Left renal cortex interstitium (tissue), 4 donors: Measurements from ENCODE around the gene ADAMTS14. TPM values are rescaled to one million over a fixed set of nuclear protein-coding genes. Genes with fewer than 3 reads are reported as not detected.

Experiments used
- DNase-seq, 4 donors: peaks; one replicate each; pipeline ENCODE4 v3.0.0-alpha.2; 2013; ENCODE audit warnings: low read depth in 4 of 4, low spot score in 2 of 4, missing footprints in 1 of 4
- polyA plus RNA-seq, 4 donors: library from polyadenylated mRNA; unstranded; fragments of 120-200 nt; gene quantifications; one replicate each; pipeline ENCODE4 v1.2.1, GENCODE V29; 2013; ENCODE audit not compliant: insufficient read length in 4 of 4

Gene ADAMTS14
- polyA plus RNA-seq, 4 donors: 0.96 to 1.6 (median 1.4) TPM

DNA sequence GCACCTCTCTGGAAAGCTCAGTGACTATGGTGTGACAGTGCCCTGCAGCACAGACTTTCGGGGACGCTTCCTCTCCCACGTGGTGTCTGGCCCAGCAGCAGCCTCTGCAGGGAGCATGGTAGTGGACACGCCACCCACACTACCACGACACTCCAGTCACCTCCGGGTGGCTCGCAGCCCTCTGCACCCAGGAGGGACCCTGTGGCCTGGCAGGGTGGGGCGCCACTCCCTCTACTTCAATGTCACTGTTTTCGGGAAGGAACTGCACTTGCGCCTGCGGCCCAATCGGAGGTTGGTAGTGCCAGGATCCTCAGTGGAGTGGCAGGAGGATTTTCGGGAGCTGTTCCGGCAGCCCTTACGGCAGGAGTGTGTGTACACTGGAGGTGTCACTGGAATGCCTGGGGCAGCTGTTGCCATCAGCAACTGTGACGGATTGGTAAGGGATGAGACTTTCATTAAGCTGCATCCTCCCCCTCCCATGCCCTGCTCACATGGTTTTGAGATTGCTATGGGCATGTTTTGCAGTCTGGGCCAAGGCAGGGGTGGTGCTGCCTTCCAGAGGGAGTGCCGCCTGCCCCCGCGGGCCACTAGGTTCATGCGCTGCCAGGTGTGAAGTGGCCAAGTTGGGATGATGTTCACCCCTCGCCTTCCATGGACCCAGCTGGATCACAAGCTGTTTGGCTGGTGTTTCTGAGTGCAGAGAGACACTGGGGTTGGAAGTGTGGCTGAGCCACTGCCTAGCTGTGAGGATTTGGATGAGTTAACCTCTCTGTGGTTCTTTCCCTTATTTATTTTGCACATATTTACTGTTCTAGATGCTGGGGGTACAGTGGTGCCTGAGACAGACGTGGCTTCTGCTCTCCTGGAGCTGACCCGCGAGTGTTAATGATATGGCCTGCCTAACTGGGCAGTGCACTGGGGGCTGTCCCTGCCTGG lies 2.5 kb downstream of the ADAMTS14 start:
- DNase-seq: no peak

DNA sequence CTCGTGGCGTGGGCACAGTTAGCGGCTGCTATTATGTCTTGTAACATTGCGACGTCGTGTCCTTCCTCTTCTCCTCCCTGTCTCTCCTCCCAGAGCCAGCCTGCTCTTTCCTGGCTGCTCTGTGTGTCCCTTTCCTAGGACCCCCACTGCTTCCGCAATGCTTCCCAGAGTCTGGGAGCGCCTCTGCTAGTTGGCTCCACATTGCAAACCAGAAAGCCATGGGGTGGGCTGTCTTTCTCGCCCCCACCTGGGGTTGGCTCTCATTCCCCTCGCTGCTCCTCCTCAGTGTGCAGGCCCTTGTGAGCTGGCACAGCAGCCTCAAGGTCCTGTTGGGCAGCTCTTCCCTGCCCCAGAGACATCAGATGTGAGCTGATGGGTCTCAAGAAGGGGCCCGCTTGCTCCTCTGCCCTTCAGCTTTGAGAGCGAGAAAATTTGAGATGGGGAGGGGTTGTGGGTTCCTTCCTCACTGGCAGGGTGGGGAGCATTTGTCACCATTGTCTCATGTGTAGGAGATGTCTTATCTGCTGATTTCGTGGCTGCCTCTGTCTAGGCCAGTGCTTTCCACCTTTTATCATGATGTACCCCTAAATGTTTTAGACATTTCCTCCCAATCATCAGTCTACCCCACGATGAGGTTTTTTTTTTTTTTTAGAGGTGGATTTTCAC lies 3.3 kb downstream of the ADAMTS14 start:
- DNase-seq: no peak

DNA sequence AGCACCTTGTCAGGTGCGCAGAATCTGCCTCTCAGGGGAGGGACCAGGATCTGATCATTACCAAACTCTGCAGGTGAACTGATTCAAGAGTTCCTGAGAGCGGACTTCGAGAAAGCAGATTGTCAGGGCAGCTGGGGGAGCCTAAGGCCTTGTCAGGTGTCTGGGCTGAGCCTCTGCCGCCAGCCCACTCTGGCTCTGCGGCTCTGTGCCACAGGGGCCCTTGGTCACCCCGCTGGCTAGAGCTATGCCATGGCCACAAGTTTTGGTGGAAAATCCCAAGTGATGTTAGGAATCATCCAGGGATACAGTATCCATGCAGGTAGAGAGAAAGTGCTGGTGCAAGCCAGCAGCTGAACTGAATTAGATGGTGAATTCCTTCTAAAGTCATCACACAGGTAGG lies 4.2 kb downstream of the ADAMTS14 start:
- no peak for DNase-seq

DNA sequence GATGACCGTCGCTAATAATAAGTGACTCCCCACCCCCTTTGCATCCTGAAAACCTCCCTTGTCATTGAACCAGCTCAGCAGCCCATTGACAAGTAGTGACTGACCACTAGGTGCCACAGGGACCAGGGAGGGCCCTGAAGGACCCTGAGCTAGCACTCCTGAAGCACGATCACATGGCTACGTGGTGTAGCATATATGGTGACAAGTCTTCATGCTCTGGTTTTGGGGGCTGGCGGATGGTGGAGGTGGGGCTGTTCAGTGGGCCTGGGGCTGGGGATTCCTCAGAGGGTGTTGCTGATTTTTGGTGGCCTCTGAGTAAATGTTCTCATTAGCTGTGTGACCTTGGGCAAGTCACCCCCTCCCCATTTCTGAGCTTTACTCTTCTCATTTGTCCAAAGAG lies 4.7 kb downstream of the ADAMTS14 start:
- DNase-seq: no peak

DNA sequence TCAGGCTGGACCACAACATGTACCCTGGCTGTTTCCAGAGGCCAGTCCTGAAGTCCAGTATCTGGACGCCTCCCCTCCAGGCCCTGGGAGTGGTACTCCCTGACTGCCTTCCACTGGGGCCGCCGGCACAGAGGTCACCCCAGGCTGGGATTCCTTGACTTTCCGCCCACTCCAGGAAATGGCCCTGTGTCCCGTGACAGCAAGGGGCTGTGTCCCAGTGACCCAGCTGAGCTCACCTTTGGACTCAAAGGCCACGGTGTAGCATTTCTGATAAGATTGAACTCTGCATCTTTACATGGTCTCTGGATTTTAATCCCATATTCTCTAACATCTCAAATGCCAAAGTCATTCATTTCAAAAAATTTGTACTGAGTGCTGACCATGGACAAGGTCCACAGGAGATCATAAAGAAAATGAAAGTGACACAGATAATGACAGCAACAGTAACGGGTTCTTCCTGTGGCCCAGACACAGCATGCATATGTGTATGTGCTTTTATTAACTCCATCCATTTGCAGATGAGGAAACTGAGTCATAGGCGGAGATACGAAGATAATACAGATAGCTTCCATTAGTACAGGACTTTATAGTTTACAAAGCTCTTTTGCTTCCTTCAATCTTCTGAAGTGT lies 5.4 kb downstream of the ADAMTS14 start:
- no peak for DNase-seq

DNA sequence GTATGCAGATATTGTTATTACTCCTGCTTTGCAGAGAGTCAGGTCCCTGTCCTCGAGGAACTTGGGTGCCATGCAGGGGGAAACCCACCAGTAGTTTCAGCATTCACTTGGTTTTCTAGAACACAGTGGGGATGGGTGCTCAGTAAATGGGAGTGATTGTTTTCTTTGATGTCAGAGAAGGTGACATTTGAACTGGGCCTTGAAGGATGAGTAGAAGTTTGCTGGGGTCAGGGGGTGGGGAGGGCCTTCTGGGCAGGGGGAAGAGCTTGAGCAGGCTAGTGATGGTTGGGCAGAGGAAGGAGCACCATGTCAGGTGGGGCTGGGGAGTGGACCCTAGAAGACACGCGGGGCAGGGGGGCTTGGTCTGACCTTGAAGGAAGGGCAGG lies 5.9 kb downstream of the ADAMTS14 start:
- DNase-seq: no peak

DNA sequence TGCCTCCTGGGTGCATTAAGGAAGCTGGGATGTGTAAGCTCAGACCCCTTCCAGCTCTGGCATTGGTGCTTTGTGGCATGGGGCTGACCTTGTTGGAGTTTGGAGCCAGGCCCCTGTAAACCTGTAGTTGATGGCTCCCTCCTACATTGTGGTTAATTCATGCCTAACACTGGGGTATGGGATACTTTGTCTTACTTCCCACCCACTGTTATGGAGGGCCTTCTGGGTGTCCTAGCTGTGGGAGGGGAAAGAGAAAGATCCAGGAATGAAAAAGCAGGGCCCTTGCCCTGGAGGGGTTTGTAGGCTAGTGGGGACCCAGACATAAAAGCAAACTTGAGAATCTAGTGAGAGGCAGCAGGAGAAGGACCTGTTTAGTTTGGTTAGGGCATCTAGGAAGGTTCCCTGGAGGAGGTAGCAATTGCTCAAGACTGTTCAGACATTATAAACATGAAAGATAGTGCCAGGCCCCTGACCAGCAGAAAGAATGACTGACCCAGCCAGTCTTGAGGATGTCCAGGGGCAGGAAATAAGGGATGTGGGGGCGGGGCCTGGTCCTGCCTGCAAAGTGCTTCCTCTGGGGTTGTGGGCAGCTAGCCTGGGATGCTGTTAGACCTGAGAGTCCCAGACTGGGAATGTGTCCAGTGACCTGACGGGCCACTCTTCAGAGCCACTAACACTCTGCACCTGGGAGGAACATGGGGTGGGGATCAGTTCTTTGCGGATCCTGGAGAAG lies 6.6 kb downstream of the ADAMTS14 start:
- no peak for DNase-seq

DNA sequence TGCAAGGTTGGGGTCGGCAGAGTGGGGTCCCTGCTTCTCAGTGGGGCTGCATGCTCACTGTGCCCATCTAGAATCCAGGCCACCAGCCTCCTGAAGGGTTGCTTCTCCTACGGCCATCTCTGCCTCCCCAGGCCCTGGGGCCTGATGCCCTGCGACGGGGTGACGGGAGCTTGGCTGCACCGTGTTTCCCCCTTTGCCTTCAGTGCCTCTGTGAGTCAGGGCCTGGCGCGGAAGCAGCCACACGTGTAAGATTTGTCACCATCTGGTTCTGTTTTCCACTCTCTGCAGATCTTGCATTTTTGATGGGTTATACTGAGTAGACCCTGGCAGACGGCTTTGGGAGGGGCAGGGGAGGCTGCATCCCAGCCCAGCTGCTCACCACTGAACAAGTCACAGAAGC lies 7.2 kb downstream of the ADAMTS14 start:
- DNase-seq: no peak

DNA sequence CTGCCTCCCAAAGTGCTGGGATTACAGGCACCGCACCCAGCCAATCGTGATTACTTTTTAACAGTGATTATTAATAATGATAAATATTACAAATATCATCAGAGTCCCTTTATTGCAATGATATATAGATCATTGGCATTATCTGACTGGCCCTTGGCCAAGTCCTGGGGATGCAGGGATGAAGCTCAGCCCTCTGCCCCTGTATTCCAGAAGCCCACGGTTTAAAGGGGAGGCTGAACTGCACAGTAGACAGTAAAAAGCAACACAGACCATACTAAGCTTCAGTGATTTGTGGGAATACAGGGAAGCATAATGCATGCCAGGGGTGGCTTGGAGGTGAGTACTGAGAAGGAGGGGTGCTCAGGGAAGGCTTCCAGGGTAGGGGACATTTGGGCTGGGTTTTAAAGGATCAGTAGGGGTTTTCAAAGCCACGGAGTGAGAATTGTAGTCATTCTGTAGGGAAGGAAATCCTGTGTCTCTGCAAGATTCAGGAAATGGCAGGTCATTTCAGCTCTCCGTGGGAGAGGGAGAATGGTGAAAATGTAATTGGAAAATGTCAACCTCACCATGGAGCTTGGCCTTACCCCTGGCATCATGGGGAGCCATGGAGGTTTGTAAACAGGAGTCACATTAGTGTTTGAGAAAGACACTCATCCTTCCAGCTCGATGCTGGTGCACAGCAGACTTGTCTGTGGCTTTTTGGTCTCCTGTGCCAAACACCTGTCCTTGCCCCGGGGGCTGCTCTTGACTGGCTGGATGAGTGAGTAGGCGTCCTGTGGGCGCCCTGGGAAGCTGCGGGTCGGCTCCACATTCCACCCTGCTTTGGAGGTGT lies 8.8 kb downstream of the ADAMTS14 start:
- DNase-seq: no peak

DNA sequence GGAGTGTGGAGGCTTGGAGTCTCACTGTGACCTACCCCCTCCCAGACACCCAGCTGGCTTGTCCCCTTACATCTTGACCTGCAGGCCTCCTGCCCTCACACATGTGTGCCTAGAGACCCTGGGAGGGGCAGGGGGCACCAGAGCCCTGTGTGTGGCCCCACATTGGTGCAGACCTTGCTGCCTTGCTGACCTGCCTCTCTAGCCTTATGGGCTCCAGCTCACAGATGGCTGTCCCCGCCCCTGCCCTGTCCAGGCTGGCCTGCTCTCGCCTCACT lies 9.4 kb downstream of the ADAMTS14 start:
- DNase-seq: no peak

DNA sequence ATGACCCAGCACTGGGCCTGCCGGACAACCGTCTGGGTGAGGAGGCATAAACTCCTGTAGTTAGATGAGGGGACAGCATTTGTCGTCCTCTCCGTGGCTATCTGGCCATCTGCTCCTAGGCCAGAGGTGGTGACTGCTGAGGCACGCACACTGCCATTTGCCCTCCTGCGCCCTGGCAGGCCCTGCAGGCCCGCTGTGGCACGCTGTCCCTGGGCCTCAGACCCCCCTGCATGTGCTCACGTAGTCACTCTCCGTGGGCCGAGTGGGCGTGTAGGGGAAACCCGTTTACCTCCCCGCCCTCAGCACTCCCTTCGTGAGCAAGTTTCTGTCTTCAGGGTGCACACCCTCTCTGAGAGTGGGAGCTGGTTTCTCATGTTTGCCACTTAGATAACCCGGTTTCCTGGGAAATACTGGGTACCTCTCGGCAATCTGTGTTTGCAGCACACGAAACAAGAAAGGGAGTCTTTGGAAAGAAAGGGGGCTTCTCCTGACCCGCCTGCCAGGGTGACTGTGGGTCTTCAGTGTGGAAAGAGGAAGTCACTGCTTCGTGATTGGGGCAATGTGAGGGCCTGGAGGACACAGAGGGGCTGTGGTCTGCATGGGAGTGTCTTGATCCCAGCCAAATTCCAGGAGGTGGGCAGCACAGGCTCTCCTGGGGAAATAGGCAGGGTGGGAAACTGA lies 10.8 kb downstream of the ADAMTS14 start:
- no peak for DNase-seq

DNA sequence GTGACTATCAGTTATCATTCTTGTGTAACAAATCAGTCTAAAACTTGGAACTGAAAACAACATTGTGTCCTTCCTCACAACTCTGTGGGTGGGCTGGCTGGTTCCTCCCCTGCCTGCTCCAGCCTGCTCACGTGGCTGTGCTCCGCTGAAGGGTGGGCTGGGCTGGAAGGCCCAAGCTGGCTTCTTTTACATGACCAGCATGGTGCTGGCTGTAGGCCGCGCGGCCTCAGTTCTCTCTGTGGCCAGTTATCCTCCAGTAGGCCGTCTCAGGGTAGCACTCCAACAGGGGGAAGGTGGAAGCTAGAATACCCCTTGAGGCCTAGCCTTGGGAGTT lies 11.3 kb downstream of the ADAMTS14 start:
- DNase-seq: no peak

DNA sequence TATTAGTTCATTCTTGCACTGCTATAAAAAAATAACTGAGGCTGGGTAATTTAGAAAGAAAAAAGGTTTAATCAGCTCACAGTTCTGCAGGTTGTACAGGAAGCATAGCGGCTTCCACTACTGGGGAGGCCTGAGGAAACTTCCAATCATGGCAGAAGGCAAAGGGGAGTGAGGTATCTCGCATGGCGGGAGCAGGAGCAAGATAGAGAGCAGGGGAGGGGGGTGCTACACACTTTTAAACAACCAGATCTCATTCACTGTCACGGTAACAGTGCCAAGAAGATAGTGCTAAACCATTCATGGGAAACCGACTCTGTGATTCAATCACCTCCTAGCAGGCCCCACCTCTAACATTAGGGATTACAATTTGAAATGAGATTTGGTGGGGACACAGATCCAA lies 11.6 kb downstream of the ADAMTS14 start:
- no peak for DNase-seq

DNA sequence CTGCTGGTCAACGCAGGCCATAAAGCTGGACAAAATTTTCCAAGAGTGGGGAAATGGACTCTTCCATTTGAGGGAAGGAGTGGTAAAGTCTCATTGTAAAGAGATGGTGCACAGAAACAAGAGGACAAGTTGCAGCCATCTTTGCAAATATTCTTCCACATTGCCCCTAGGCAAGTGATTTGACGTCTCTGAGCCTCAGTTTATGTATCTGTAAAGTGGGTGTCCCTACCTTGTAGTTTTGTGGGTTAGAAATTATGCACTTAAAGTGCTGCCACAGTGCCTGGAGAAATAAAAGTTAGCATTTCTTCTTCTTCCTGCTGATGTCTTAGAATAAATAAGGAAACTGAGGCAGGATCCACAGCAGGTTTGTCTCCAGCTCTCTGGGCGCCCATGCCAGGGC lies 12.1 kb downstream of the ADAMTS14 start:
- no peak for DNase-seq

DNA sequence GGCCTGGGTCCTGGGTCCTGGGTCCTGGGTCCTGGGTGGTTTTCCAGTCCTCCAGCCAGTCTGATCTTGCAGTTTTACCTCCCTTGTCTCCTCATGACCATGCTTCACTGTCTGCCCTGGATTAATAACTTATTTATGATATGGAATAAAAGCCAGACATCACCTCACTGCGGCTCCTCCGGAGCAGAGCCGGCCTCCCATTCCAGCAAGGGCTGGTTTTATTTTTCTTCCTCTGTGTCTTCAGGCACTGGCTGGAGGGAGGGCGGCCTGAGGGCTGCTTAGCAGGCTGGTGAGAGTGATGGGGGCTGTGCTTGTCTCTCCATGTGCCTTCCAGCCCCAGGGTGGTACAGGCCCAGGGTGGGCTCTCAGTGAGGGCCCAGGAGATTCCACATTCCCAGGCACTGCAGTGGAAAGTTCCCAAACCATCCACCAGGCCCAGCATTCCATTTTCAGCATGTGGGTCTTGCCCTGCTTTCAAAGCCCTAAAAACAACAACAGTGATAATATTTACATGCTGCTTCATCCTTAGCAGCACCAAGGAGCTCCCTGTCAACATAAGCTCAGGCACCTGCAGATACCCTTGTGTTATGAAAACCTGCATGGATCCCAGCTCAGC lies 12.6 kb downstream of the ADAMTS14 start:
- DNase-seq: no peak

DNA sequence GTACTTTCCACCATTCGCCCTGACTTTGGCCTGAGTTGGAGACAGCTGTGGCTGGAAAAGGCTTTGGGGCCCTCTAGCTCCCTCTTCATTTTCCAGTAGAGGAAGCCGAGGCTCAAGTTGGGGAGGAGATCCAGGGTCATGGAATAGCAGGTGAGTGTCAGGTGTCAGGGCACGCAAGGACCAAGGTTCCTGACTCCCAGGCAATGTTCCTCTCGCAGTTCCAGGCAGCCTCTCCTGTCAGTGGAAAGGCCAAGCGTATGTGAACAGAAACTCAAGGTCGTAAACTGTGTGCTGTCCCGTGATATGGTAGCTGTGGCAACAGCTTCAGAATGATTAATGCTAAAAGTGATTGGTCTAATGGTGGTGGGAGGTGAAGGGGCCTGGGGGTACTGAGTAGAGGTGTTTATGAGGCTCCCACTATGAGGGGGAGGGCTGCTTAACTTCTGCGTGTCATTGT lies 13.2 kb downstream of the ADAMTS14 start:
- DNase-seq: no peak

DNA sequence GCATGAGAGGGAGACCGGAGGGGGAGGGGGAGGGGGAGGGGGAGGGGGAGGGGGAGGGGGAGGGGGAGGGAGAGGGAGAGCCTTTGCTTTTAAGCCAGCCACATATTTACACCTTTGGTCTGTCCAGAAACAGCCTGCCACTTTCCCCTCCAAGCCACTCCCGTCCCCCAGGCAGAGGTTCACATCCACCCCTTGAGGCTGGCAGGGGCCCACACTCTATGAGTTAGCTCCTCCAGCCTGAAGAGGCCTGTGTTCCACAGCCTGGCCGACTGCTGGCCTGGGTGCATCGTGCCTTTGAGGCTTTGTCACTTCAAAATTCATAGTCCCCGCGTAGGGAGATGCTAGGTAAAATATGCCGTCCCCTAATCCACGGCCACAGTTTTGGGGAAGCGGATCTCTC lies 16.5 kb downstream of the ADAMTS14 start:
- DNase-seq: no peak

DNA sequence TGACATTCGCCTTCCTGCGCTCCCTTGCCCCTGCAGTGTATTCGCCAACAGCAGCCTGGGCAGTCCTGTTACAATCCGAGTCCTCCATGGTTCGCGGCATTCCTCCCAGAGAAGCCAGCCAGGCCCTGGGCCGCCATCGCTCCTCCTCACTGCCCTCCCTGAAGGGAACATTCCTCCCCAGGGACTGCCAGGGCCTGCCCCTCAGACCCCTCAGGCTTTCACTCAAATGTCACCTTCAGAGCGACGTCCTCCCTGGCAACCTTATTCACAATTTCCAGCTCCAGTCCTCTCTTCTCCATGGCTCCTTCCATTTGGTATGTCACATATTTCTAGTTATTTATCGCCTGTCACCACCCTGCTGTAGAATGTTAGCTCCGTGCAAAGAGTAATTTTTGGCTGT lies 17.4 kb downstream of the ADAMTS14 start:
- DNase-seq: no peak

DNA sequence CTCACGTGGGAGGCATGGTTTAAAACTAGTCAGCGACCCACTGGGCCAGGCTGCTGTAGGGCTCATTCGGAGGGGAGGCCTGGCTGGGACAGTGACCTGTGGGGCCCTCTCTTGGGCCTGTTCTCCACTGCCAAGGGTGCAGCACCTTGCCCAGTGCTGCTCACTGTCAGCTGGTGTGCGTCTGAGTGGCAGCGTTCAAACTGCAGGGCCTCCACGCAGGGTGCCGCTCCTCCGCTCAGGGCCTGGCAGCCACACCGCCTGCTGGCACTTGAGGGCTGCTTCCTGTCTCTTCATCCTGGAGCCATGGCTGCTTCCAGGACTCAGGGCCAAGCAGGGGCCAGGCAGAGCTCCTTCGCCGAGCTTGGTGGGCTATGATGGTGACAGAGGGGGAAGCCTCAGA lies 18.3 kb downstream of the ADAMTS14 start:
- DNase-seq: no peak
